GM19035 (cell line): ENCODE results near the gene WNK2.

Experiments used
- ATAC-seq: cut with Tn5 transposase; IDR thresholded peaks from one replicate; pipeline ENCODE4 v1.9.1; 2021; ENCODE audit not compliant: unreplicated experiment

The WNK2 gene

DNA sequence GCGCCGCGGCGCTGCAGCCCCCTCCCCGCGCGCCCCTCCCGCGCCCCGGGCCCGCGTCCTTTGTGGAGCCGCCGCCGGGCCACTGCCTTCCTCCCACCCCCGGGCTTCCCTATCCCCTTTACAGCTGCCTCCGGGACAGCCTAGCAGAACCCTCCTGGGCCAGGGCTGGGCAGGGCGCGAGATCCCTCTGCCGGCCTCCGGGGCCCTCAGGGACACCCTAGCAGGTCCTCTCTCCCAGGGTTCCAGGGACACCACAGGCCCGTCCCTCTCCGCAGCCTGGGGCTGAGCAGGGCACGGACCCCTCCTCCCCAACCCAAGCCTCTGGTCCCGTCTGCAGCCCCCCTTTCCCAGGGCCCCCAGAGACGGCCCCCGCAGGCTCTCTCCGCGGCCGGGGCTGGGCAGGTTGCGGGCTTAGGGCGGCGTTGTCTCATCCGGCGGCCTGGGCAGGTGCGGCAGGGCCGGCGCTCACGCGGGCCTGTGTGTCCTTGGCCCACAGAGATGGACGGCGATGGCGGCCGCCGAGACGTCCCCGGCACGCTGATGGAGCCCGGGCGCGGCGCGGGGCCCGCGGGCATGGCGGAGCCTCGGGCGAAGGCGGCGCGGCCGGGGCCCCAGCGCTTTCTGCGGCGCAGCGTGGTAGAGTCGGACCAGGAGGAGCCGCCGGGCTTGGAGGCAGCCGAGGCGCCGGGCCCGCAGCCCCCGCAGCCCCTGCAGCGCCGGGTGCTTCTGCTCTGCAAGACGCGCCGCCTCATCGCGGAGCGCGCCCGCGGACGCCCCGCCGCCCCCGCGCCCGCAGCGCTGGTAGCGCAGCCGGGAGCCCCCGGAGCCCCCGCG is 710 bp downstream of the WNK2 start:
- no peak for ATAC-seq

DNA sequence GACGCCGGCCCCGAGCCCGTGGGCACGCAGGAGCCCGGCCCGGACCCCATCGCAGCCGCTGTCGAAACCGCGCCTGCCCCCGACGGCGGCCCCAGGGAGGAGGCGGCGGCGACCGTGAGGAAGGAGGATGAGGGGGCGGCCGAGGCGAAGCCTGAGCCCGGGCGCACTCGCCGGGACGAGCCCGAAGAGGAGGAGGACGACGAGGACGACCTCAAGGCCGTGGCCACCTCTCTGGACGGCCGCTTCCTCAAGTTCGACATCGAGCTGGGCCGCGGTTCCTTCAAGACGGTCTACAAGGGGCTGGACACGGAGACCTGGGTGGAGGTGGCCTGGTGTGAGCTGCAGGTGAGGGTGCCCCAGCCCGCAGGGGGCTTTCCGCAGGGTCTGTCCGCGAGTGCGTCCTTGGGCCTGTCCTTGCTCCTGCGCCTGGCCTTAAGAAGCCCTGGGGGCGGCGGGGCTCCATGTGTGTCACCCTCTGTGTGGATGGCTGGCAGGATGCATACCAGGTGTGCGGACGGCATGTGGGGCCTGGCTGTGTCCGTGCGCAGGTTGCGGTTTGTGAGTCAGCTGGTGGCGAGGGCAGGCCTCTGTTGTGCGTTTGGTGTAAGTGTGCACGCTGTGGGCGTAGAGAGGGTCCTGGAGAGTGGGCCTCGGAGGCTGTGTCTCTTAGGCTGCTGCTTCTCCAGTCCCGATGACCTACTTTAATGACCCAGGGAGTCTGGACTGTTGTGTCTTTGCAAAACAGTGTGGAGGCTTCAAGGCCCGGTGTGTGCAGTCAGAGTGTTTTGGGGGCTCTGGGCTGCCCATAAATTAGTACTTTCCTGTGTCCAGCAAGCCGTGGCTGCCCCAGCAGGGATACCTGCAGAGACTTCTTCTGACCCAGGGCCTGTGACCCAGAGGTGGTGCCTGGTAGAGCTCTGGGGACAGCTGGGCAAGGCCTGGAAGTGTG is 1.6 kb downstream of the WNK2 start:
- no peak for ATAC-seq

DNA sequence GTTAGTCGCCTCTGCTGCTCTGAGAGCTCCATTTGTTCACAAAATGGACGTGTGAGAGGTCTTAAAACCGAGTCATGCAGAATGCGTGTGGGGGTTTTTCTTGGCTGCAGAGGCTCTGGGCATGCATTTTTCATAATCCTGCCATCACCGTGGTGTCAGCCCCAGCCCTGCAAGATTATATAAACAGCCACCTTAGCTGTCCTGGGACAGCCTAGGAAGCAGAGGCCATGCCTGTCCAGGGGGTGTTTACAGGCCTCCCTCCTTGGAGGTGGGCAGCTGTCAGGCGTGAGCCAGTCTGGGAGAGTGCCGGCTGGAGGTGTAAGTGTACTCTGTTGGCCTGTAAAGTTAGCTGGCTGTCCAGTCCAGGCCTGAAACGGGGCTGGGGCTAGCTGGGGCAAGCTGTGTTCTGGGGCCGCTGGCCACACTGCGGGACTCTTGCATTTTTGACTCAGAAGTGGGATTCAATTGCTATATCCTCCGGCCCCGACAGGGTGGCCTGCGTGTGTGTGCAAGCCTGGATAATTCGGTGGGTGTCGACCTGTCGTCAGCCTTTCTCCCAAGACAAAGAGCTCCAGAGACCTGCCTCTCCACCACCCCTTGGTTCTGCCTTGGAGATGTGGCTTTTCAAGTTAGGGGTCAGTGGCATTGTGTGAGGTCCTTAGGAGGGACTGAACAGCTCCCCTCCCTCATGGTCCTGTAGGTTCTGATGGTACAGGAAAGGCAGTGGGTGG is 2.4 kb downstream of the WNK2 start:
- no peak for ATAC-seq

DNA sequence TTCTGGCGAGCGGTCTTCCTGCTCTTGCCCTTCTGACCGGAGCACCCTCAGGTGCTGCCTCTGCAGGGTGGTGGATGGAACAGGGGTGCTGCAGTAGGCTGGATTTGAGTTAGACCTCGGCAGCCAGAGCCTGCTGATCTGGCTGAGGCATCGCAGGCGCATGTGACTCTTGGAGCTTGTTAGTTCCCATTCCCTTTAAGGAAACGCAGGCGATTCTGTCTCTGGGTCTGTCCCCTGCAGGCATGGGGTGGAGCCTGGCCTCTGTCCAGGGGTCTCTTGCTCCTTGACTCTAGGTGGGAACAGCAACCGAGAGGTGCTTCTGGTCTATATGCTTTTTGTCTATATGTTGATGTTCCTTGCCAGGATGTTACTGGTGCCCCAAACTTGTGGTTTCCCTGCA is 3.1 kb downstream of the WNK2 start:
- ATAC-seq, result no peak

DNA sequence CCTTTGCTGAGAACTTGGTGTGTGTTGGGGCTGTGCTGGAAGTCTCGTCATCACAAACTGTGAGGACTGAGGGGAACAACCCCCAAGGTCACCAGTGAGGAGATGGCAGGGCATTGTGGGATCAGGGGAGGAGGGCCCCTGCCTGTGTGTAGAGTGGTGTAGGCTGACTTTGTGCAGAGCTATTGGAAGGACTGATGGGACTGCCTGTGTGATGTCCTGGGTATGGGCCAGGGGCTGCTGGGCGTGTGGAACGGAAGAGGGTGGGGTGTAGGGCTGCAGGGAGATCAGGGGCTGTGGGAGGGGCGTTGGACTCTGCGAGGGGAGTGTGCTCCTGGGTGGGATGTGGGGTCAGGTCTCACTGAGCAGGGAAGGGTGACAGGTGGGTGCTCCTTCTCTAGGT is 3.6 kb downstream of the WNK2 start:
- ATAC-seq, result no peak

DNA sequence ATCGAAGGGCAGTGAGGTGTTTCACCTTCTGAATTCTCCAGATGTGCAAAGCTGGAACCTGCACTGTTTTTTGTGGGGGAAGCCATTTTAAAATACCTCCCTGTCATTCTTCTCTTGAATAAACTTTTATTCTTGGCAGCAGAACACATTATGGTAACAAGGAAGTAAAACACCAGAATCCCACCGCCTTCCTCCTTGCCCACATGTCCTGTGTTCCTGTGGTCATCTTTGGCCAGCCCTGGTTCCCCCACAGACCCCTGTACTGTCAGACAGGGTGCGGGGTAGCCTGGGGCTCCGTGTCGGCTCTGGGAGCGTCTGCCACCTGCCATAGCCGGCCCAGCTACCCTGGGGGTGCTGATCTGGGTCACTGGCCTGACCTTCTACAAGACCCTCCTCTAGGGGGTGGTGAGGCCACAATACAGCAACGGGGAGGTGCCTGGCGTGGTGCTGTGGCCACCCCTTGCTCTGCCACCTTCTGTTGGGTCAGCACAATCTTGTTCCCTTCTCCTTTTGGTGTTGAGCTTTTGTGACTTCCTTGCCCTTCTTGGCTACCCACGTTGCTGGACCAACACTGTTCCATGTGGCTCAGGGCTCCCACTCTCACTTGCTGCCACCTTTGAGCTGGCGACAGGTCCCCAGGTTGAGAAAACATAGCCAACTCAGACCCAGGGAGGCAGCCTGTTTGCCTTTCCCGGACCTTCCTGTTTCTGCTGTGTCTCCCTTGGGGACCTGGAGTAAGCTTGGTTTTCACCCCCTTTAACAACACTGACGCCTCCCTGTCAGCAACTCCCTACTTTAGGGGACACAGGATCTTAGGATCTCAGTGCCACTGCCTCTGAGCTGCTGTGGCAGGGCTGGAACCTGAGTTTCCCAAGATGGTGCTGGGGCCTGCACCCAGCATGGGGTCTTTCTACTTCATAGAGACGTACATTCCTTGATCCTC is 4.8 kb downstream of the WNK2 start:
- no peak for ATAC-seq

DNA sequence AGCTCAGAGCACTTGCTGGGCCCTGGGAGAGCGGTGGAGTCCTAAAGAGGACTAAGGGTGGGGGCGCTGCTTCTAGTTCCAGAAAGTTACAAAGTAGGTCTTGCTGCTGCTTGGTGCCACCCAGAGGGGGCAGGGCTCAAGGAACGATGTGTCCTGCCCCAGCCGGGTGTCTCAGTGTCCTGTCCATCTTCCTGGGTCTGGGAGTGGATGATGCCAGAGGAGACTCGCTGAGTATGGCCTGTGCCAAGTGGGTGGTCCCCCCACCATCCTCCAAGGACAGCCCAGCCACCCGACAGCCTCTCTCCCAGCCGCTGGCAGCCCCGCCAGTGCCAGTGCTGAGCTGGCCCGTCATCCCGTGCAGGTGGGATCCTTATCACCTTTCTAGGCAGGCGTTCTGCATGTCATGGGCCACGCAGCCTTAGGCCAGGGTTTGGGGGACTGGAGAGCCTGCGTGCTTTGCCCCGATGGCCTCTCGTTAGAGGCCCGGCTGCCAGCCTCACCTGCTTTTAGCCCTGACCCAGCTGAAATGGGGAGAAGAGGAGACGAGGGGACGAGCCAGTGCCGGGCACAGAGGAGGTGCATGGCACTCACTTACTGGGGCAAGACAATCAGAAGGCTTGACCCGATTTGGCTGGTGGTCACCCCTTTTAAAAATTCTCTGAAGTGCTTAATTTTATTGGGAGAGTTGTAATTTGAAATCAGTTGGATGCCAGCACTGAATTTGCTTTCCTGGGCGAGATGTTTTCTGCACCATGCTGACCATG is 5.6 kb downstream of the WNK2 start:
- ATAC-seq, result no peak

DNA sequence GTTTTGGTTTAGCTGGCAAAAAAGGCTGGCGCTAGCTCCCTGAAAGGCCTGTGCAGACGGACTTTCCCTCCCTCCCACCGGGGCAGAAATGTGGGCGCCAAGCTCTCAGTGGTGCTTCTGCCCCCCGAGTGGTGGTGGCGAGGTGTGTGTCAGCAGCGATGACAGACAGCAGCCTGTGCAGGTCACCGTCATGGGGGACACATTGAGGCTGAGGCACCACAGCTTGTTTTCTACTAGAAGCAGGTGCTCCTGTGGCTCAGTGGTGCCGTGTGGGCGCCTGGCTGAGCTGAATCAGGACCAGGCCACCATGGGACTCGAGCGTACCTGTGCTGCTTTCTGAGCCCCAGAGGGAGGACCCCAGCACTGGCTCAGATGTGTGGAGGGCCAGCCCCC is 6.2 kb downstream of the WNK2 start:
- ATAC-seq, result no peak

DNA sequence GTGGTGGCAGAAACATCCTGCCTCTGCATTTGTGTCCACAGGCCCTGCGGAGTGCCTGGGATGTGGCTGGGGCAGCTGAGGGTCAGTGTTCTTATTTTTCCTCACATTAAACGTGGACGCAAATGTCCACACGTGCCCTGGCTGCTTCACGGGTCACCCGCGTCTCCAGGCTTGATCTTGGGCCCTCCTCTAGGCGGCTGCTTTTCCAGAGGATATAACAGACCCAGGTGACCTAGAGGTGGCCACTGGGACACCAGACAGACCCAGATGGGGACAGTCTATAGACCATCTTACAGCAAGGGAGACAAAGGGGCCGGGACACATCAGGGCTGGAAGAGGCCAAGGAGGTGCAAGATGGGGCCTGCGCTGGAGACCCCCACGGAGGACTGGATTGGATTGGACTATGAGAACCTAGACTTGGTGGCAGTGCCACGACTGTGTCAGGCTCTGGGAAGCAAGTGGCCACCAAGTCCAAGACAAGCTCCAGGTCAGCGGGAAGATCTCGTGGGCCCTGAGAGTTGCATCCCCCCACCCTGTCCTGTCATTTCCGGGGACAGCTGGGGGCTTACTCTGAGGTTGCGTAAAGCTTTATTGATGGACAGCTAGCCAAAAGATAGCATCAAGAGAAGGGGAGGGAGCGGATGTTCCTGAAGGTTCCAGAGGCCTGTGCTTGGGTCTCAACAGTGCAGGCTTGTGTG is 6.9 kb downstream of the WNK2 start:
- ATAC-seq, result no peak

DNA sequence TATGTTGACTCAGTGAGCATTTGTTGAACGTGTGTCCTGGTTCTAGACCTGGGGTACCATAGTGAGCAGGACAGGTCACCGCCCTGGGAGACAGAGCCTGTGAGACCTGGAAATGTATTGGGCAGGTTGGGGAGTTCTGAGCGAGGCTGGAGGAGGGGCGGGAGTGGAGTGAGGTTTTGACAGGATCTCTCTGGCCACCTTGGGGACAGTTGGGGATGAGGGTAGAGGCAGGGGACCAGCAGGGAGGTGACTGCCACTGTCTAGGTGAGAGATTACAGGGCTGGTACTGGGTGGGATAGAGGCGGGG is 7.4 kb downstream of the WNK2 start:
- ATAC-seq, result no peak

DNA sequence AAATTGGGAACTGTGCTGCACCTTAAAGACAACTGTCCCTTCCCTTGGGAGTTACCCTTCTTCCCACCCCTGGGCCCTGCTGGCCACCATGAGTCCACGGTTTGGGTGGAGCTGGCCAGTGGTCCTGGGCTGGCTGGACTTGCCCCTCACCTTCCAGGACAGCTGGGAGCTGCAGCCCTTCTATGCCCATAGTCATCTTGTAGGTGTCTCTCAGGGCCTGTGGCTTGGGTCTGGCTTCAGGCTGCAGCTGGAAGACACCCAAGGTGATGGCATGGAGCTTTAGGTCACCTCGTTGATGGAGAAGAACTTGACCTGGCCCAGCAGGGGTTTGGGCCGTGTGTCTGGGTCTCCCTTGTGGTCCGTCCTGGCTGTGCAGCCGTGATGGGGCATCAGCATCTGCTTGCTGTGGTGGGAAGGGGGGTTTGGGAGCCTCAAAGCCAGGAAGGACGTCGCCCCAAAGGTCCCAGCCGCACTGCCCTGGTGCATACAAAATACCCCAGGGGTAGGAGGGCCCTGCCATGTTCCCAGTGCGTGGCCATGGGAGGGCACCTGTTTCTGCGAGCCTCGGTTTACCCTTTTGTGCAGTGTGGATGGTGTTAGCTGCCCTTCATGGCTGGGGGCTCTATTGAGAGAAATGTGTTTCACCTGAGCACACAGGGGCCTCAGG is 8.9 kb downstream of the WNK2 start:
- ATAC-seq, result no peak

DNA sequence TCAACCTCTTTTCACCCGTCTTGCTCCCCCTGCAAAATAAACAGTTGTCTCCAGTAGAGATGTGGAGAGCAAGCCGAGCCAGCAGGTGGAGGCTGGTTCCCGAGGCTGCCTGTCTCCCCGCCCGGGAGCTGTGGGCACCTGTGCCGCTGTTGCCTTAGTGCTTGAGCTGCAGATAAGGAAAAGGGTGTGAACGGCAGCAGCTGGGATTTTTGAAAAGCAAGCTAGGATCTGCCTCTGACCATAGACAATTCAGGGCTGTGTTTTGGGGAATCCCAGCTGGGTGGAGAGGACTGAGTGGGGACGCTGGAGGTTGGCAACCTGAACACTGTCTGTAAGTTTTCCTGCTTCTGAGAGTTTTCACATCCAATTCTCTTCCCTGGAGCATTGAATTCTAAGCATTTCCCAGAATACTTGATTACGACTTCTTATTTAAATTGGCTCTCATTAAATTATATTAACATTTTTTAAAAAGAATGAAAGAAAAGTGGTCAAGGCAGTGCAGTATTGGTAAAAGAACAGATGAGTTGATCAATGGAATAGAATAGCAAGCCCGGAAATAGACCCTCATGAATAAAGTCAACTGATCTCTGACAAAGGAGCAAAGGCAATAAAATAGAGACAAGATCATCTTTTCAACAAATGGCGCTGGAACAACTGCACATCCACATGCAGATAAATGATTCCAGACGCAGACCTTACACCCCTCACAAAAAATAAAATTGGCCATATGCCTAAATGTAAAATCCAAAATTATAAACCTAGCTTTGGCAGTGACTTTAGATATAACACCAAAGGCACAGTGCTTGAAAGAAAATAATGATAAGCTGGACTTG is 9.7 kb downstream of the WNK2 start:
- no peak for ATAC-seq

DNA sequence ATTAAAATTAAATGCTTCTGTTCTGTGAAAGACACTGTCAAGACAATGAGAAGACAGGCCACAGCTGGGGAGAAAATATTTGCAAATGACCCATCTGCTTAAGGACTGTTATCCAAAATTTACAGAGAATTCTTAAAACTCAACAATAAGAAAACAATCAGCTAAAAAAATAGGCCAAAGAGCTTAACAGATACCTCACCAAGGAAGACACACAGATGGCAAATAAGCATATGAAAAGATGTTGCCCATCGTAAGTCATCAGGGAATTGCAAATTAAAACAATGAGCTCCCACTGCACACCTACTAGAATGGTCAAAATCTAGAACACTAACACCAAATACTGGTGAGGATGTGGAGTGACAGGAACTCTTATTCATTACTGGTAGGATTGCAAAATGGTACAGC is 10.3 kb downstream of the WNK2 start:
- ATAC-seq, result no peak

DNA sequence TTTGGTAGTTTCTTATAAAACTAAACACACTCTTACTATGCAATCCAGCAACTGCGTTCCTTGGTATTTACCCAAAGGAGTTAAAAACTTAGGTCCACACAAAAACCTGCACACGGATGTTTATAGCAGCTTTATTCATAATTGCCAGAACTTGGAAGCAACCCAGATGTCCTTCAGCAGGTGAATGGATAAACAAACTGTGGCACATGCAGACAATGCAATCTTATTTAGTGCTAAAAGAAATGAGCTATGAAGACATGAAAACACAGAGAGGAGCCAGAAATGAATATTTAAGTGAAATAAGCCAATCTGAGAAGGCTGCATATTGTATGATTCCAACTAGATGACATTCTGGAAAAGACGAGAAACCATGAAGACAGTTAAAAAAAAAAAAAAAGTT is 10.7 kb downstream of the WNK2 start:
- ATAC-seq, result no peak

DNA sequence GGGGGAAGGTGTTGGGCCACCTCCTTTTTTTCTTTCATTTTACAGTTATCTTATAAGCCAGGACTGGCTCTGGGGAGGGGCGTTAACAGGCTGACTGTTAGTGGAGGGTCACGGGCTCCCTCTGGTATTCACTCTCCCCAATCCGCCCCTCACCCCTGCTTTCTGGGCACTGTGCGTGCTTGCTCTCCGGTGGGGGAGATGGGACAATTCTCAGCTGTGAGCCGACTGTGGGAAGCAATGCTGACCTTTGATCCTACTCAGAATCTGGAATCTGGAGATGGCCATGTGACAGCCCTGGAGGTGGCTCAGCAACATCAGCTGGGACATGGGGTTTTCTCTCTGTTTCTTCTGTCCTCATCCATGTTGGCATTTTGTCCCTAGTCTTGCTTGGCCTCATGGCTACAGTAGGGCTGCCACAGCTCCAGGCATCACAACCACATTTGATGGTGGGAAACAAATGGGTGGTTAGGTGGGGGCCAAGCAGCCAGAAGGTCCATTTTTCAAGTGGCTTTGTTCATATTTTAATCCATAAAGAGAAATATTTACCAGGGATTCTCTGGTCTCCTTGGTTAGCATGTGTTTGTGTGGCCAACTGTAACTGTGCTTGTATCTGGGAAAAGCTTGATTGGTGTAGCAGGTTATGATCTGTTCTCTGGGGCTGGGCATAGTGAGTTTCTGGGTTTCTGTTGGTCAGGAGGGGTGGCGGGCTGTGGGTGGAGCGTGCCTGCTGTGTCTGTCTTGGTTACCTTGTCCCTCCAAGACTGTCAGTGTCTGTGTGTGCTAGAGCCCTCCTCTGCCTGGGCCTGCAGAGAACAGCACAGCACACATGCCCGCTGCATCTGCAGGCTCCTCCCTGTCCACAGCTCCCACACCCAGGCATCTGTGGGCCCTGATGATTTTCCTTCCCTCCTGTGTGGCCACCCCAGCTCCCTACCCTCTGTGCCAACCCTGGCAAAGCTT is 12.4 kb downstream of the WNK2 start:
- ATAC-seq, result no peak

DNA sequence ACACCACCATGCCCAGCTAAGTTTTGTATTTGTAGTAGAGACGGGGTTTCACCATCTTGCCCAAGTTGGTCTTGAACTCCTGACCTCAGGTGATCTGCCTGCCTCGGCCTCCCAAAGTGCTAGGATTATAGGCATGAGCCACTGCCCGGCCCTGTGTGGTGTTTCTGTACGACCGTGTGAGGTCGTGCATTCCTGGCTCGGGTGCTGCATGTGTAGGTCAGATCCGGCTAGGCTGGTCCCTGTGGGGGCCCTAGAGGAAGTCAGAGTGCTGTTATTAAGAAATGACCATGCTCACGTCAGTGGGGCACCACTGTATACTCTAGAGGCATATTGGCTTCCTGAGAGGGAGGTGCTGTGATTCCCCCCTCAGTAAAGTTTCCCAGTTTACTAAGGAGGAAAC is 13.7 kb downstream of the WNK2 start:
- ATAC-seq, result no peak
